M059J (cell line): ENCODE measurements around the gene PDCD7. TPM values are rescaled to one million over a fixed set of nuclear protein-coding genes. Genes with fewer than 3 reads are reported as not detected.
"Not testable (repeated sequence)": the region's sequence is repeated elsewhere in the genome, so short reads cannot be mapped to it uniquely, and the experiment has no call there.

Experiments used
- DNase-seq: peaks from one replicate; pipeline ENCODE4 v3.0.0-alpha.2; 2012; ENCODE audit warnings: low read depth
- total RNA-seq: library from RNA; depleted of rRNA; stranded (reverse); fragments of >200 nt; shearing (Covaris generic); gene quantifications from 2 replicates; pipeline ENCODE4 v1.2.3, GENCODE V29; 2014

PDCD7 gene
- total RNA-seq, 1 experiment from 2014 or later: 14.5 TPM

- no peak for DNase-seq
Measured at GRCh38 chr15:65091946-65092770, 41.5 kb downstream of the PDCD7 start.

- no peak for DNase-seq
Measured at GRCh38 chr15:65089206-65089824, 44.3 kb downstream of the PDCD7 start.

- DNase-seq: no peak
Measured at GRCh38 chr15:65088643-65089021, 45.0 kb downstream of the PDCD7 start.

- DNase-seq: no peak
Measured at GRCh38 chr15:65087873-65088642, 45.5 kb downstream of the PDCD7 start.

- no peak for DNase-seq
Measured at GRCh38 chr15:65087411-65087810, 46.2 kb downstream of the PDCD7 start.

GRCh38 chr15:65086680-65087111 lies 46.9 kb downstream of the PDCD7 start:
- DNase-seq: no peak

- DNase-seq: peak; percentile 40
Measured at GRCh38 chr15:65085990-65086679, 47.5 kb downstream of the PDCD7 start.

GRCh38 chr15:65085207-65085753 lies 48.3 kb downstream of the PDCD7 start:
- no peak for DNase-seq

- no peak for DNase-seq
Measured at GRCh38 chr15:65084500-65085206, 49.0 kb downstream of the PDCD7 start.

GRCh38 chr15:65083262-65083701 lies 50.3 kb downstream of the PDCD7 start:
- peak; percentile 57 for DNase-seq

GRCh38 chr15:65082303-65082953 lies 51.2 kb downstream of the PDCD7 start:
- no peak for DNase-seq

- no peak for DNase-seq
Measured at GRCh38 chr15:65081758-65082157, 51.9 kb downstream of the PDCD7 start.

GRCh38 chr15:65081270-65081669 lies 52.3 kb downstream of the PDCD7 start:
- DNase-seq: no peak

GRCh38 chr15:65079580-65079979 lies 54.0 kb downstream of the PDCD7 start:
- DNase-seq: no peak

GRCh38 chr15:65077981-65078352 lies 55.6 kb downstream of the PDCD7 start:
- DNase-seq: no peak

GRCh38 chr15:65077291-65077980 lies 56.2 kb downstream of the PDCD7 start:
- DNase-seq: no peak

- DNase-seq: no peak
Measured at GRCh38 chr15:65076486-65077290, 56.9 kb downstream of the PDCD7 start, which contains the start of gene KBTBD13. Gene KBTBD13 (plus strand): TSS chr15:65076746. CDS start chr15:65076816, 70 bp downstream.

- DNase-seq: not testable (repeated sequence)
Measured at GRCh38 chr15:65075607-65076395, 57.8 kb downstream of the PDCD7 start.
